CD8-positive, alpha-beta memory T cell (primary cell): ENCODE results near the gene NOL7. TPM values are rescaled to one million over a fixed set of nuclear protein-coding genes. Genes with fewer than 3 reads are reported as not detected.

ENCODE experiments used
- CTCF ChIA-PET: fragments of 350-600 bp; sonication (Branson Sonifier 250); formaldehyde crosslinking; loops from one replicate; lab custom pipeline; 2021; ENCODE audit warnings: antibody characterized with exemption; lab: Charles Lee
- POLR2A ChIA-PET: fragments of 350-600 bp; sonication (Branson Sonifier 250); formaldehyde crosslinking; loops from one replicate; lab custom pipeline; 2021; ENCODE audit warnings: antibody characterized with exemption; lab: Charles Lee
- DNase-seq, 5 donors: peaks; one replicate each; pipeline versions ENCODE4 v3.0.0 to v3.0.0-alpha.2; 2020 to 2022; ENCODE audit warnings: mixed read lengths in 1 of 5
- H3K27ac ChIP-seq: one replicate; pipeline ENCODE4 v1.7.0; 2013; ENCODE audit warnings: low read depth, mild to moderate bottlenecking, low read length, moderate library complexity
- H3K27me3 ChIP-seq: 2 replicates; pipeline ENCODE4 v1.7.0; 2013; ENCODE audit warnings: low read length, mild to moderate bottlenecking; ENCODE audit not compliant: insufficient read depth, poor library complexity, severe bottlenecking
- H3K36me3 ChIP-seq: 2 replicates; pipeline ENCODE4 v1.7.0; 2013; ENCODE audit warnings: mild to moderate bottlenecking, low read length, moderate library complexity; ENCODE audit not compliant: insufficient read depth
- H3K4me1 ChIP-seq: 2 replicates; pipeline ENCODE4 v1.7.0; 2013; ENCODE audit warnings: mild to moderate bottlenecking, low read length, moderate library complexity; ENCODE audit not compliant: insufficient read depth
- H3K4me3 ChIP-seq: 2 replicates; pipeline ENCODE4 v1.7.0; 2013; ENCODE audit warnings: mild to moderate bottlenecking, low read length
- H3K9me3 ChIP-seq: 2 replicates; pipeline ENCODE4 v1.7.0; 2013; ENCODE audit warnings: mild to moderate bottlenecking, low read length
- H3K27ac Mint-ChIP-seq, 8 donors: one replicate each; pipeline ENCODE4 v1.8.0; 2020 to 2021; ENCODE audit warnings: mixed read lengths in 8 of 8, mild to moderate bottlenecking in 6 of 8, inconsistent platforms in 3 of 8, moderate library complexity in 3 of 8
- H3K27me3 Mint-ChIP-seq, 2 donors: one replicate each; pipeline ENCODE4 v1.8.0; 2020 to 2021; ENCODE audit warnings: mixed read lengths in 2 of 2, mild to moderate bottlenecking in 1 of 2, moderate library complexity in 1 of 2
- H3K36me3 Mint-ChIP-seq, 3 donors: one replicate each; pipeline ENCODE4 v1.8.0; 2020 to 2021; ENCODE audit warnings: mixed read lengths in 3 of 3, inconsistent platforms in 1 of 3, mild to moderate bottlenecking in 1 of 3
- H3K4me1 Mint-ChIP-seq, 3 donors: one replicate each; pipeline ENCODE4 v1.8.0; 2020 to 2021; ENCODE audit warnings: mixed read lengths in 3 of 3, inconsistent platforms in 1 of 3, mild to moderate bottlenecking in 1 of 3
- H3K4me3 Mint-ChIP-seq, 7 donors: one replicate each; pipeline ENCODE4 v1.8.0; 2020 to 2021; ENCODE audit warnings: mixed read lengths in 7 of 7, mild to moderate bottlenecking in 6 of 7, moderate library complexity in 4 of 7, inconsistent platforms in 2 of 7
- H3K9me3 Mint-ChIP-seq, 5 donors: one replicate each; pipeline ENCODE4 v1.8.0; 2020 to 2022; ENCODE audit warnings: mixed read lengths in 5 of 5, mild to moderate bottlenecking in 3 of 5, moderate library complexity in 2 of 5, inconsistent platforms in 1 of 5
- polyA plus RNA-seq: library from polyadenylated mRNA; unstranded; fragments of 300-500 nt; fragmentation: Illumina TruSeq; gene quantifications from one replicate; pipeline ENCODE4 v1.2.3, GENCODE V29; 2021
- total RNA-seq, 2 experiments: library from RNA; stranded (reverse); gene quantifications; one replicate each; pipeline ENCODE4 v1.2.3, GENCODE V29; 2021

Gene NOL7
- total and polyA plus RNA-seq, 3 experiments from 2014 or later, result 120 to 137 (median 122) TPM

- Histone ChIP-seq H3K9me3 (no peaks in the 10 kb centered on the region), H3K27ac (no peak overlapping the region), H3K4me1 (no peaks in the 10 kb centered on the region), H3K36me3 (no peaks in the 10 kb centered on the region), H3K4me3 (no peak overlapping the region), H3K27me3 (no peaks in the 10 kb centered on the region)
- ChIA-PET POLR2A (no interaction called here), CTCF (interaction anchor here (1.0 kb wide), 1 partner anchor 11 kb away, joined by 4 read pairs; no protein-coding TSS in a partner anchor)
- no peaks in the 10 kb centered on the region for H3K27me3 Mint-ChIP-seq
- peaks cover 0 to 51% (median 16%) of the 10 kb centered on the region in 3 donors for H3K36me3 Mint-ChIP-seq
- H3K4me1 Mint-ChIP-seq, result peaks cover 0 to 3% (median 3%) of the 10 kb centered on the region in 3 donors
- H3K9me3 Mint-ChIP-seq, result no peaks in the 10 kb centered on the region
- peak overlapping the region in 1 of 8 donors; percentile 70 for H3K27ac Mint-ChIP-seq
- no peak for DNase-seq
- H3K4me3 Mint-ChIP-seq, result no peak overlapping the region
These were observed 28.3 kb upstream of the NOL7 start for GRCh38 chr6:13586603-13587542.

GRCh38 chr6:13589801-13590200, 25.3 kb upstream of the NOL7 start:
- H3K27me3 ChIP-seq, result no peaks in the 10 kb centered on the region
- Mint-ChIP-seq H3K27me3 (no peaks in the 10 kb centered on the region), H3K27ac (no peak overlapping the region), H3K4me3 (no peak overlapping the region), H3K4me1 (peaks cover 0 to 2% (median 0%) of the 10 kb centered on the region in 3 donors), H3K9me3 (no peaks in the 10 kb centered on the region), H3K36me3 (peaks cover 0 to 62% (median 22%) of the 10 kb centered on the region in 3 donors)
- POLR2A ChIA-PET, result no interaction called here
- H3K27ac ChIP-seq, result no peak overlapping the region
- H3K9me3 ChIP-seq, result no peaks in the 10 kb centered on the region
- no peaks in the 10 kb centered on the region for H3K36me3 ChIP-seq
- CTCF ChIA-PET, result interaction anchor here (1.0 kb wide), 1 partner anchor 15 kb away, joined by 6 read pairs; the partner anchor contains the start of gene SIRT5
- no peak for DNase-seq
- H3K4me3 ChIP-seq, result no peak overlapping the region
- H3K4me1 ChIP-seq, result no peaks in the 10 kb centered on the region

GRCh38 chr6:13590574-13591153, 24.5 kb upstream of the NOL7 start:
- ChIA-PET POLR2A (no interaction called here), CTCF (no interaction called here)
- H3K4me1 Mint-ChIP-seq, result peaks cover 0 to 2% (median 0%) of the 10 kb centered on the region in 3 donors
- no peaks in the 10 kb centered on the region for H3K27me3 Mint-ChIP-seq
- no peak for DNase-seq
- no peaks in the 10 kb centered on the region for H3K9me3 Mint-ChIP-seq
- H3K4me3 ChIP-seq, result no peak overlapping the region
- no peaks in the 10 kb centered on the region for H3K9me3 ChIP-seq
- H3K4me3 Mint-ChIP-seq, result no peak overlapping the region
- no peak overlapping the region for H3K27ac ChIP-seq
- H3K4me1 ChIP-seq, result no peaks in the 10 kb centered on the region
- no peak overlapping the region for H3K27ac Mint-ChIP-seq
- no peaks in the 10 kb centered on the region for H3K27me3 ChIP-seq
- peaks cover 0 to 65% (median 22%) of the 10 kb centered on the region in 3 donors for H3K36me3 Mint-ChIP-seq
- peaks cover 7% of the 10 kb centered on the region for H3K36me3 ChIP-seq

GRCh38 chr6:13591205-13591921, 23.8 kb upstream of the NOL7 start:
- ChIA-PET POLR2A (no interaction called here), CTCF (no interaction called here)
- H3K4me3 ChIP-seq, result no peak overlapping the region
- no peaks in the 10 kb centered on the region for H3K9me3 Mint-ChIP-seq
- H3K4me3 Mint-ChIP-seq, result no peak overlapping the region
- peaks cover 3 to 67% (median 22%) of the 10 kb centered on the region in 3 donors for H3K36me3 Mint-ChIP-seq
- H3K36me3 ChIP-seq, result peaks cover 9% of the 10 kb centered on the region
- DNase-seq, result no peak
- H3K4me1 Mint-ChIP-seq, result peaks cover 0 to 2% (median 0%) of the 10 kb centered on the region in 3 donors
- no peaks in the 10 kb centered on the region for H3K4me1 ChIP-seq
- no peak overlapping the region for H3K27ac Mint-ChIP-seq
- no peaks in the 10 kb centered on the region for H3K27me3 ChIP-seq
- H3K9me3 ChIP-seq, result no peaks in the 10 kb centered on the region
- no peak overlapping the region for H3K27ac ChIP-seq
- no peaks in the 10 kb centered on the region for H3K27me3 Mint-ChIP-seq

- no peaks in the 10 kb centered on the region for H3K9me3 ChIP-seq
- no peak overlapping the region for H3K4me3 ChIP-seq
- H3K9me3 Mint-ChIP-seq, result no peaks in the 10 kb centered on the region
- no peak for DNase-seq
- POLR2A ChIA-PET, result no interaction called here
- CTCF ChIA-PET, result interaction anchor here (0.6 to 2.4 kb wide), 4 partner anchors 18 to 22 kb away, joined by 3 to 13 read pairs (median 4); partner anchors contain the start of genes NOL7 and SIRT5
- no peaks in the 10 kb centered on the region for H3K4me1 ChIP-seq
- no peak overlapping the region for H3K4me3 Mint-ChIP-seq
- no peaks in the 10 kb centered on the region for H3K27me3 Mint-ChIP-seq
- H3K27ac Mint-ChIP-seq, result no peak overlapping the region
- peaks cover 6 to 70% (median 26%) of the 10 kb centered on the region in 3 donors for H3K36me3 Mint-ChIP-seq
- H3K27ac ChIP-seq, result no peak overlapping the region
- H3K4me1 Mint-ChIP-seq, result peaks cover 0 to 2% (median 0%) of the 10 kb centered on the region in 3 donors
- no peaks in the 10 kb centered on the region for H3K27me3 ChIP-seq
- peaks cover 13% of the 10 kb centered on the region for H3K36me3 ChIP-seq
These were observed 22.0 kb upstream of the NOL7 start for GRCh38 chr6:13593103-13593502.

- ChIA-PET CTCF (interaction anchor here (1.2 to 2.4 kb wide), 4 partner anchors 16 to 22 kb away, joined by 3 to 13 read pairs (median 4); partner anchors contain the start of genes NOL7 and SIRT5), POLR2A (no interaction called here)
- DNase-seq, result no peak
- Mint-ChIP-seq H3K9me3 (no peaks in the 10 kb centered on the region), H3K27ac (no peak overlapping the region), H3K36me3 (peaks cover 9 to 69% (median 29%) of the 10 kb centered on the region in 3 donors), H3K27me3 (no peaks in the 10 kb centered on the region), H3K4me3 (no peak overlapping the region), H3K4me1 (peaks cover 0 to 2% (median 0%) of the 10 kb centered on the region in 3 donors)
- Histone ChIP-seq H3K4me1 (no peaks in the 10 kb centered on the region), H3K27ac (no peak overlapping the region), H3K4me3 (no peak overlapping the region), H3K27me3 (no peaks in the 10 kb centered on the region), H3K36me3 (peaks cover 13% of the 10 kb centered on the region), H3K9me3 (no peaks in the 10 kb centered on the region)
These were observed 21.4 kb upstream of the NOL7 start for GRCh38 chr6:13593720-13594119.

- Mint-ChIP-seq H3K36me3 (peaks cover 16 to 84% (median 36%) of the 10 kb centered on the region in 3 donors), H3K4me1 (no peaks in the 10 kb centered on the region), H3K27me3 (no peaks in the 10 kb centered on the region), H3K4me3 (no peak overlapping the region), H3K9me3 (no peaks in the 10 kb centered on the region), H3K27ac (no peak overlapping the region)
- no peak overlapping the region for H3K4me3 ChIP-seq
- H3K27me3 ChIP-seq, result no peaks in the 10 kb centered on the region
- peaks cover 13% of the 10 kb centered on the region for H3K36me3 ChIP-seq
- no peak overlapping the region for H3K27ac ChIP-seq
- H3K4me1 ChIP-seq, result no peaks in the 10 kb centered on the region
- no peaks in the 10 kb centered on the region for H3K9me3 ChIP-seq
- no peak for DNase-seq
- CTCF ChIA-PET, result no interaction called here
- POLR2A ChIA-PET, result no interaction called here
These were observed 18.1 kb upstream of the NOL7 start for GRCh38 chr6:13597073-13597472.
